HepG2 (cell line): ENCODE data around the gene RNU5B-1. TPM values are rescaled to one million over a fixed set of nuclear protein-coding genes. Genes with fewer than 3 reads are reported as not detected.

Experiments
- ATAC-seq: fragments of 200-7000 bp; cut with Tn5 transposase; 3 replicates; pipeline ENCODE4 v1.9.1; 2020; ENCODE audit warnings: mild to moderate bottlenecking, moderate library complexity
- BruUV-seq: library from RNA; stranded (reverse); fragments of 400-500 nt; replicated peaks from 2 replicates; lab custom pipeline; 2021; lab: Mats Ljungman, UMichigan
- CTCF ChIA-PET: fragments of 300-600 bp; formaldehyde crosslinking; extraction: SDS; loops from one replicate; lab custom pipeline; 2021; ENCODE audit warnings: low total read pairs, inconsistent platforms, low intra/inter-chr PET ratio; lab: Yijun Ruan, JAX
- POLR2A ChIA-PET: fragments of 350-600 bp; sonication (Branson Sonifier 250); formaldehyde crosslinking; loops from one replicate; lab custom pipeline; 2020; ENCODE audit warnings: antibody characterized with exemption, inconsistent platforms; lab: Yijun Ruan, JAX
- DNase-seq: peaks from one replicate; pipeline ENCODE4 v3.0.0-alpha.2; 2015; ENCODE audit warnings: low spot score
- FAIRE-seq: peaks from 3 replicates; lab custom pipeline; 2011; peaks lifted over from hg19 to GRCh38; lab: Jason Lieb, UNC
- H2AFZ ChIP-seq: one replicate; pipeline ENCODE4 v1.6.1; 2011; ENCODE audit warnings: low read length, inconsistent platforms
- H3K27ac ChIP-seq: fragments of 300-600 bp; 3 replicates; pipeline ENCODE4 v1.8.0; 2011; ENCODE audit warnings: mixed run types, mild to moderate bottlenecking, mixed read lengths, low read length, inconsistent platforms; ENCODE audit not compliant: insufficient read depth; ENCODE audit errors: extremely low read length
- H3K27me3 ChIP-seq, 2 experiments: fragments of 200-600 bp in 1 of 2; 2 replicates in 1 of 2; 3 replicates in 1 of 2; pipeline versions ENCODE4 v1.6.0 to v1.8.0; 2011; ENCODE audit warnings: low read length in 2 of 2, mild to moderate bottlenecking in 2 of 2, moderate library complexity in 2 of 2, inconsistent platforms in 1 of 2; ENCODE audit not compliant: insufficient read depth in 2 of 2, control insufficient read depth in 1 of 2
- H3K36me3 ChIP-seq, 2 experiments: fragments of 200-600 bp in 1 of 2; replicated peaks in 1 of 2; 2 replicates in 1 of 2; 3 replicates in 1 of 2; pipeline versions ENCODE4 v1.5.1 to v1.8.0; 2011; ENCODE audit warnings: low read length in 2 of 2, inconsistent platforms in 1 of 2; ENCODE audit not compliant: insufficient read depth in 2 of 2, control insufficient read depth in 1 of 2
- H3K4me1 ChIP-seq: 2 replicates; pipeline ENCODE4 v1.5.1; 2012; ENCODE audit warnings: low read length, inconsistent platforms; ENCODE audit not compliant: insufficient read depth
- H3K4me2 ChIP-seq: 2 replicates; pipeline ENCODE4 v1.6.0; 2011; ENCODE audit warnings: low read depth, low read length, inconsistent platforms
- H3K4me3 ChIP-seq, 3 experiments: fragments of 200-600 bp in 1 of 3; sonication (generic), shearing (Covaris generic) in 1 of 3; replicated peaks in 1 of 3; 2 replicates each; pipeline ENCODE4 v1.5.1; 2011 to 2016; ENCODE audit warnings: low read length in 3 of 3, inconsistent platforms in 2 of 3, low read depth in 2 of 3, mild to moderate bottlenecking in 2 of 3, control low read depth in 1 of 3, mixed read lengths in 1 of 3; ENCODE audit not compliant: insufficient read depth in 1 of 3
- H3K79me2 ChIP-seq: one replicate; pipeline ENCODE4 v1.6.1; 2011; ENCODE audit warnings: low read length, inconsistent platforms; ENCODE audit not compliant: insufficient read depth
- H3K9ac ChIP-seq: 2 replicates; pipeline ENCODE4 v1.6.0; 2011; ENCODE audit warnings: mild to moderate bottlenecking, low read depth, low read length, inconsistent platforms; ENCODE audit not compliant: insufficient read depth
- H3K9me3 ChIP-seq: 2 replicates; pipeline ENCODE4 v1.5.1; 2012; ENCODE audit warnings: mild to moderate bottlenecking, low read length
- H4K20me1 ChIP-seq: 2 replicates; pipeline ENCODE4 v1.6.0; 2011; ENCODE audit warnings: inconsistent platforms, mild to moderate bottlenecking, low read length, moderate library complexity; ENCODE audit not compliant: insufficient read depth
- ARID3A ChIP-seq: IDR thresholded peaks from 2 replicates; pipeline ENCODE4 v1.6.1; 2012; ENCODE audit warnings: low read depth, low read length, improper control_type of control experiment
- BORCS8-MEF2B ChIP-seq: sonication (generic); formaldehyde crosslinking; IDR thresholded peaks from 2 replicates; pipeline ENCODE4 v1.8.0; 2022; ENCODE audit warnings: mild to moderate bottlenecking, missing genetic modification reagents
- CCAR2 ChIP-seq: fragments of 200-400 bp; formaldehyde crosslinking; optimal IDR thresholded peaks from 2 replicates; pipeline ENCODE3; 2018; ENCODE audit warnings: low read depth, mild to moderate bottlenecking, low read length, moderate library complexity
- FUBP1 ChIP-seq: sonication (generic); formaldehyde crosslinking; IDR thresholded peaks from 2 replicates; pipeline ENCODE4 v1.5.1; 2020; ENCODE audit warnings: missing genetic modification reagents, mild to moderate bottlenecking, borderline replicate concordance
- GLI4 ChIP-seq: sonication (generic); formaldehyde crosslinking; IDR thresholded peaks from 2 replicates; pipeline ENCODE4 v1.5.1; 2020; ENCODE audit warnings: missing genetic modification reagents, mild to moderate bottlenecking, moderate library complexity, borderline replicate concordance
- LBX2 ChIP-seq: sonication (generic); formaldehyde crosslinking; IDR thresholded peaks from 2 replicates; pipeline ENCODE4 v1.5.0; 2020; ENCODE audit warnings: missing genetic modification reagents, mild to moderate bottlenecking, borderline replicate concordance
- PHF20 ChIP-seq: sonication (generic); formaldehyde crosslinking; IDR thresholded peaks from 2 replicates; pipeline ENCODE4 v1.5.0; 2020; ENCODE audit warnings: mild to moderate bottlenecking, missing genetic modification reagents
- RAD21 ChIP-seq: fragments of 450-650 bp; formaldehyde crosslinking; IDR thresholded peaks from 2 replicates; pipeline ENCODE4 v1.5.0; 2020; ENCODE audit warnings: mild to moderate bottlenecking
- ZBTB4 ChIP-seq: sonication (generic); formaldehyde crosslinking; IDR thresholded peaks from 2 replicates; pipeline ENCODE4 v1.4.0; 2020; ENCODE audit warnings: missing genetic modification reagents, mild to moderate bottlenecking, borderline replicate concordance
- ZMYM2 ChIP-seq: sonication (generic); formaldehyde crosslinking; IDR thresholded peaks from 2 replicates; pipeline ENCODE4 v1.8.0; 2022; ENCODE audit warnings: mild to moderate bottlenecking, missing genetic modification reagents
- ZNF180 ChIP-seq: sonication (generic); formaldehyde crosslinking; IDR thresholded peaks from 2 replicates; pipeline ENCODE4 v1.4.0; 2020; ENCODE audit warnings: low read depth, missing genetic modification reagents, borderline replicate concordance
- ZNF33A ChIP-seq: sonication (generic); formaldehyde crosslinking; IDR thresholded peaks from 2 replicates; pipeline ENCODE4 v1.5.1; 2020; ENCODE audit warnings: missing genetic modification reagents, mild to moderate bottlenecking, moderate library complexity, borderline replicate concordance
- ZNF501 ChIP-seq: sonication (generic); formaldehyde crosslinking; IDR thresholded peaks from 2 replicates; pipeline ENCODE4 v1.5.1; 2020; ENCODE audit warnings: mild to moderate bottlenecking, moderate library complexity, missing genetic modification reagents
- ZNF607 ChIP-seq: sonication (generic); formaldehyde crosslinking; IDR thresholded peaks from 2 replicates; pipeline ENCODE4 v1.5.1; 2020; ENCODE audit warnings: missing genetic modification reagents, mild to moderate bottlenecking, borderline replicate concordance
- ZNF652 ChIP-seq: IDR thresholded peaks from 2 replicates; pipeline ENCODE4 v1.6.1; 2016; ENCODE audit warnings: low read depth, borderline replicate concordance
- WGBS: methylation state at CpG from one replicate; pipeline ENCODE4 v1.1.6; 2017; ENCODE audit warnings: low lambda C conversion rate; 5-methylcytosine and 5-hydroxymethylcytosine counted together
- in situ Hi-C: cut with HindIII; loops from 2 replicates; pipeline ENCODE4 v1.10.0; 2017; ENCODE audit warnings: low pct_unique_long_range_greater_than_20kb; ENCODE audit not compliant: extremely low pct_ligation_motif_present
- intact Hi-C: fragments of 100-400 bp; cut with micrococcal nuclease; formaldehyde crosslinking; loops from one replicate; pipeline ENCODE4 v1.10.0; 2022; ENCODE audit not compliant: unreplicated experiment
- polyA plus RNA-seq, 8 experiments: library from polyadenylated mRNA; depleted of rRNA in 3 of 8; stranded (reverse) in 7 of 8; unstranded in 1 of 8; fragments of >200 nt; fragmentation: Illumina TruSeq in 4 of 8; extraction: Trizol in 4 of 8; gene quantifications; 2 replicates each; pipeline versions ENCODE4 v1.2.1 to v1.2.3, GENCODE V29; 2011 to 2016; ENCODE audit warnings: low read depth in 4 of 8, missing spikeins in 1 of 8, mixed read lengths in 1 of 8; ENCODE audit not compliant: insufficient read depth in 1 of 8
- total RNA-seq, 5 experiments: library from RNA; depleted of rRNA; stranded (reverse); fragments of >200 nt; fragmentation: Illumina TruSeq; extraction: Trizol; gene quantifications; 2 replicates each; pipeline ENCODE4 v1.2.3, GENCODE V29; 2016; ENCODE audit warnings: low read depth in 1 of 5

The RNU5B-1 gene
- total and polyA plus RNA-seq, 2 of the 13 experiments (the other 11 are each of a cell fraction or from before 2014, with no cell fraction given): 1,646 TPM; not detected in 1

- intact Hi-C loops (loop anchor here (1.0 kb wide), 1 partner anchor 8 kb away; the partner anchor contains the start of gene RNU5B-1), in situ Hi-C loops (no loop called here)
- peak; percentile 82 for FAIRE-seq
- no TSS peak for BruUV-seq
- ATAC-seq: peak; percentile 85
- 2% methylated on average over 11 of the region's 11 CpGs for WGBS
- no peaks in the 10 kb centered on the region; a peak in 1 of 5 replicates for H3K27me3 ChIP-seq
- peak overlapping the region; percentile 52; the same call in 1 of the 2 replicates for H3K9ac ChIP-seq
- CTCF ChIA-PET: no interaction called here
- no peak overlapping the region for H3K27ac ChIP-seq
- peaks cover 42% of the 10 kb centered on the region for H3K4me1 ChIP-seq
- H3K79me2 ChIP-seq: no peaks in the 10 kb centered on the region
- POLR2A ChIA-PET: interaction anchor here (0.7 to 3.9 kb wide), 8 partner anchors 8 to 127 kb away, joined by 3 to 29 read pairs (median 3); partner anchors contain the start of genes CLPX and RNU5B-1
- H3K9me3 ChIP-seq: no peaks in the 10 kb centered on the region
- no peak overlapping the region for H2AFZ ChIP-seq
- peak overlapping the region in 2 of 3 experiments; percentile 43 to 51; a peak in 5 of 6 replicates for H3K4me3 ChIP-seq
- peak overlapping the region; percentile 94 for H3K4me2 ChIP-seq
- H3K36me3 ChIP-seq: no peaks in the 10 kb centered on the region
- H4K20me1 ChIP-seq: no peaks in the 10 kb centered on the region
- DNase-seq: peak; percentile 73
- TF ChIP-seq BORCS8-MEF2B (CRISPR knock-in tag) (no peak), ZNF501 (CRISPR knock-in tag) (0 out of 2 replicates have a peak, but pooled peaks have one; percentile 20), ZMYM2 (CRISPR knock-in tag) (no peak), ZNF607 (CRISPR knock-in tag) (peak; percentile 57; the same call in 1 of the 2 replicates), ZNF652 (no peak), PHF20 (CRISPR knock-in tag) (no peak), RAD21 (CRISPR knock-in tag) (no peak), ZNF33A (CRISPR knock-in tag) (0 out of 2 replicates have a peak, but pooled peaks have one; percentile 66), FUBP1 (no peak), ARID3A (no peak), ZNF180 (CRISPR knock-in tag) (no peak), CCAR2 (no peak), LBX2 (CRISPR knock-in tag) (no peak), ZBTB4 (CRISPR knock-in tag) (no peak), GLI4 (CRISPR knock-in tag) (no peak)
Measured at GRCh38 chr15:65312400-65312916, 8.0 kb downstream of the RNU5B-1 start.
